GM08714 (cell line): ENCODE measurements around the gene ZC3H12D.
"Not testable (repeated sequence)": the region's sequence is repeated elsewhere in the genome, so short reads cannot be mapped to it uniquely, and the experiment has no call there.

ENCODE experiments used
- H3K4me3 ChIP-seq: fragments of 200-500 bp; sonication (Bioruptor generic); 2 replicates; pipeline ENCODE4 v1.5.1; 2014; ENCODE audit warnings: mild to moderate bottlenecking, low read length, inconsistent platforms
- ZNF274 ChIP-seq: IDR thresholded peaks from 2 replicates; pipeline ENCODE4 v1.6.1; 2012; ENCODE audit warnings: mild to moderate bottlenecking, low read depth, low read length

ZC3H12D gene

DNA sequence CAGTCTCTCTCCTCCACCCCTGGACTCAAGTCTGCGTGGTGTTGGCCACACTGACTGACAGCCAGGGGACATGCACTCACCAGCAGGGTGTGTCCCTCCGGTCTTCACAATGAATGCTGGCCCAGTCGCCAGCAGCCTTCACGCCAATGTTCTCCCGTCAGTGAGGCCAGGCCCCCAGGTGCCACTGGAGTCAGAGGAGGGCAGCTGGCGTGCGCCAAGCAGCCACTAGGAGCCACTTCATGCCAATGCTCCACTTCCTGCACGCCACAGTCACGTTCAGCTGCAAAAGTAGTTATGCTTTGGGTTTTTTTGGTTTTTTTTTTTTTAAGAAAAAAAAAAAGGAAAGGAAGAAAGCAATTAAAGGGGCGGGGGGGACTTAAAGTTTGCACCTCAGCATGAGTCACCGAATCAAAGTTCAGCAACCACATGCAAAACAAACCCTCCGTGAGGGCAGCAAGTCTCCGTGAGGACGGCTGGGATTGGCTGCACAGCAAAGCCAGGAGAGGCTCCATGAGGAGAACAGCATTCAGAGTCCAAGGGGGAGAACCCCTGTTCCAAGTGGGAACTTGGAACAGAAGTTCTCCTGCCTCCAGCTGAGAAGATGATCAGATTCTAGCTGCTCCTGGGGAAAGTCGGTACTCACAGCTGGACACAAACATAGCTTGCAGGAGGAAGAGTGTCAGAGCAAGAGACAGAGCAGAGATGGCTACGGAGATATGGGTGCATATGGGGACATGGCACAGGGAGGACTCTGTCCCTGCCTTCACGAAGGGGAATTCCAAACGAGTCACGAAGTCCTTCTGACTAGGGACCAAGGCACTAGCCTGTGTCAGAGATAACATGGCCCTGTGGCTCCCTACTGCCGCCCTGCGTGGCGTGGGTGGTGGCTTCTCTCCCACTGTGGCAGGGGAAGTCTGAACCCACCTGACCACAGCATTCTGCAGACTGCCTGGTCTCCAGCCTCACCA, at the start of gene ZC3H12D:
ZC3H12D (minus strand) TSS at position 282 of the 968 bp plus-strand sequence. CDS start 10,471 bp downstream, outside the sequence.
- peak within 1 kb of the TSS; percentile 94 for H3K4me3 ChIP-seq
- TF ChIP-seq ZNF274: no peak

GRCh38 chr6:149529650-149530049, 44.8 kb upstream of the ZC3H12D start:
- TF ChIP-seq ZNF274: no peak
- H3K4me3 ChIP-seq: no peak overlapping the region

GRCh38 chr6:149515494-149515893, 30.7 kb upstream of the ZC3H12D start:
- no peak for TF ChIP-seq ZNF274
- no peak overlapping the region for H3K4me3 ChIP-seq

DNA sequence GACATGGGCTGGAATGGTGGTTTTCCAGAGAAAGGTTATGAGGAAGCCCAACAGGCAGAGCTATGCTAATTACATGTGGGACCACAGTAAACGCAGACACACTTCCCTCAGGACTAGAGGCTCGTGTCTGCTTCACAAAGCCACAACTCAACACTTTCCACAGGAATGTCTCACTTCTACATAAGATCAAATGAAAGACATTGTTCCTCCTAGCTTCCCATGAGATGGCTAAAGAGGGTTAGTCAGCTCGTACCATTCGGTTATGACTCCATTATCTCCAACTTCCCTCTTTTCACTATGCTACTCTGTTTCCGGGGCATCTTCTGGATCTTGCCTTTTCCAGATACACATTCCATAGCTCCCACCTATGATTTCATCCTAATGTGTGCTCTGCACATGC, 29.1 kb upstream of the ZC3H12D start:
- no peak for TF ChIP-seq ZNF274
- H3K4me3 ChIP-seq: no peak overlapping the region

GRCh38 chr6:149510793-149511512, 26.1 kb upstream of the ZC3H12D start:
- no peak for TF ChIP-seq ZNF274

DNA sequence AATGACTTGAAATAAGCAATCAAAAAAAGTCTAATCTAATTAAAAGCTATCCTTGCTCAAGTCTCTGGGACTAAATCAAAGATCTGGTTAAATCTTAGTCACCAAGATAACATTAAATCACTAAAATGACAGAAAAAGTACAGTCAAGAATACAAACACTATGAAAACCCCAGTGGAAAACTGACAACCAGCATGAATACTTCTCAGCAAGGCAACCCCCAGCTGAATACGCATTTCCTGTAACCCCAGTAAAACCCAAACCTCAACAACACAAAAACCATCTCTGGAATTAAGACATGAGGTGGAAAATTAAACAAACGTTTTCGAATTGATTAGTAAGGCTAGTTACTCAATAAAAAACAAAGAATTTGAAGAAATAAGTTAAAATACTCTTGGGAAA, 23.7 kb upstream of the ZC3H12D start:
- no peak overlapping the region for H3K4me3 ChIP-seq
- TF ChIP-seq ZNF274: no peak

More at GRCh38 chr6:149510793-149511512, 26.1 kb upstream of the ZC3H12D start:
- no peak overlapping the region for H3K4me3 ChIP-seq

DNA sequence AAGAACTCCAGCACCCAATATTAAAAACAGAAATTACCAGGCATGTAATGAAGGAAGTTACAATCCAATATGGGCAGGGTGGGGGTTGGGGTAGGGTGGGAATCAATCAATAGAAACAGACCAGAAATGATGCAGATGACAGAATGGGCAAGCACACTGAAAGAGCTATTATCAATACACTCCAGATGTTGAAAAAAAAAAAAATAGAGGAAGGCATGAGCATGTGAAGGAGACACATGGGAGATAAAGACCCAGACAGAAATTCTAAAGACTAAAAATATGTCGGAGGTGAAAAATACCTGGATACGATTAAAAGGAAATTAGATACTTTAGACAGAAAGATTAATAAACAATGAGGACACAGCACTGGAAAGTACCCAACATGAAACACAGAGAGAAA, 19.1 kb upstream of the ZC3H12D start:
- TF ChIP-seq ZNF274: no peak
- H3K4me3 ChIP-seq: no peak overlapping the region

DNA sequence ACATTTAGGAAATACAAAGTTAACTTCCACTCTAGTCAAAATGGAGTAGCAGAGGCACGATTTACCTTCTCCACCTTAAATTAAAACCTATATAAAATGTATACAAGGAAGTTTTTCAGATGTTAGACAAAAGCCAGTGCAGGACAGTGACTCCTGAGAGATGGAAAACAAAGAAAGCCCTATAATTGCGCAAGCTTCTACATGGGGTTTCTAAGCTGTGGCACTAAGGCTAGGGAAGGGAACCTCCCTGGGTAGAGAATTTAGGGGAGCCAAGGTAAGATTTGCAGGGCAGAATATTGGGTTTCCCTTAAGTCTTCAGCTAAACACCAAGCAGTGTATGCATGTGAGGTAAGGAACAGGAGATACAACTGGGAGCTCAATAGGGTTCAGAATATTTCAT, 18.5 kb upstream of the ZC3H12D start:
- TF ChIP-seq ZNF274: no peak
- no peak overlapping the region for H3K4me3 ChIP-seq

GRCh38 chr6:149501768-149502167, 17.0 kb upstream of the ZC3H12D start:
- no peak overlapping the region for H3K4me3 ChIP-seq
- no peak for TF ChIP-seq ZNF274

GRCh38 chr6:149501201-149501600, 16.4 kb upstream of the ZC3H12D start:
- no peak overlapping the region for H3K4me3 ChIP-seq
- TF ChIP-seq ZNF274: no peak

DNA sequence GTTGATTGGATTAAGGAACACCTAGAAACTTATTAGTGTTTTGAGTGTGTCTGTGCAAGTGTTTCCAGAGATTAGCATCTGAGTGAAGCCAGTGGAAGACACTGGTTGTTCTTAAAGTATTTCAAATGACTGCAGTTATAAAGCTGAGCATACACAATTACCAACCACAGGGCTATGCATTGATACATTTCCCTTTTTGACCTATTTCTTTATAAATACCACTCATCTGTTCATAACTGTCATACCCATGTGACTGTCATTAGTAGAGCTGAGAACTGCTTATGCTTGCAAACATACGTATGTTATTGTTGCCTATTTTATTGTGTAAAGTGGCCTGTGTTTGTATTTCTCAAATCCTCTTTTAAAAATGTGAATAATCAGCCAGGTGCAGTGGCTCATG, 15.3 kb upstream of the ZC3H12D start:
- no peak overlapping the region for H3K4me3 ChIP-seq
- no peak for TF ChIP-seq ZNF274

GRCh38 chr6:149499066-149499465, 14.3 kb upstream of the ZC3H12D start:
- no peak for TF ChIP-seq ZNF274

GRCh38 chr6:149497365-149497764, 12.6 kb upstream of the ZC3H12D start:
- TF ChIP-seq ZNF274: no peak
- H3K4me3 ChIP-seq: no peak overlapping the region

More at GRCh38 chr6:149499066-149499465, 14.3 kb upstream of the ZC3H12D start:
- no peak overlapping the region for H3K4me3 ChIP-seq

DNA sequence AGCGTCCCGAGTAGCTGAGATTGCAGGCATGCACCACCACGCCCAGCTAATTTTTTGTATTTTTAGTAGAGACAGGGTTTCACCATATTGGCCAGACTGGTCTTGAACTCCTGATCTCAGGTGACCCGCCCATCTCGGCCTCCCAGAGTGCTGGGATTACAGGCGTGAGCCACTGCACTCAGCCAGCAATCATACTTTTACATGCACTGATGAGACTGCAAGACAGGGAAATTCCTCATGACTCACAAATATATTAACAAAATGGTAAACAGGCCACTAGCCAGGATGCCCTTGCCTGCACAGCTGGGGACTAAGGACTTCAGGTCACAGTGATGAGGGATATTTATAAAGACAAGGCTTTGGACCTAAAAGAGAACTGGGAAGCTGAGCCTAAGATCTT, 11.8 kb upstream of the ZC3H12D start:
- not testable (repeated sequence) for H3K4me3 ChIP-seq

- not testable (repeated sequence) for H3K4me3 ChIP-seq
Observed at GRCh38 chr6:149495349-149496016, 10.7 kb upstream of the ZC3H12D start.

DNA sequence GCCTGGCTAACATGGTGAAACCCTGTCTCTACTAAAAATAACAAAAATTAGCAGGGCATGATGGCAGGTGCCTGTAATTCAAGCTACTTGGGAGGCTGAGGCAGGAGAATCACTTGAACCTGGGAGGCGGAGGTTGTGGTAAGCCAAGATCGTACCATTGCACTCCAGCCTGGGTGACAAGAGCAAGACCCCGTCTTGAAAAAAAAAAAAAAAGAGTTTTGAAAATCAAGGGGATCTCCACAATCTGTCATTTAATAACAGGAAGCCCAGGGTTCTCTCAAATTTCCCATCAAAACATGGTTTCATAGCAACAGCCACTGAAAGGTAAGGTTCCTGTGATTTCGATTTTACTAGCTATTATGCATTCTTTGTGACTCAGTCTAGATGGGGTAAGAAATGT, 10.0 kb upstream of the ZC3H12D start:
- H3K4me3 ChIP-seq: not testable (repeated sequence)
